ENCODE measurements around the gene DIO3.

DNA sequence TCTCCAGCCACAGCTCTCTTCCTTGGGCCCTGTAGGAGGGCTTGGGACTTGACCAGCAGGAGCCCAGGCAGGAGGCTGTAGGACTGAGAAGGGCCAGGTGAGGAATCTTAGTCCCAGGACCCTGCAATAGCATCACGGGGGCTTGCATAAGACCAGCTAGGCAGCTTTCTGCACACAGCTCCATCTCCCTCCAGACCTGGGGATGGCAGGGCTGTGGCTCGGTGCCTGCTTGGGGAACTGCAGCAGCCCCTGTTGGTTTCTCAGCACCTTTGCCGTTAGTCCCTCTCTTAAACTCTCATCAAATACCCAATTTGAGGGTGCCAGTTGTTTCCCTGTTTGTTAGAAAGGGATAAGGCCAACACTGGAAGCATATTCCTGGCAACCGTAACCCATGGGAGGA is 14.3 kb downstream of the DIO3 start:
- no peak for TF ChIP-seq CTCF (conservative IDR thresholded peaks at IDR 0.05; ENCODE audit: low read depth, low read length)
- TF ChIP-seq EZH2 (IDR thresholded peaks at IDR 0.05; ENCODE audit: low read length, unreplicated experiment): no peak
- no peak for TF ChIP-seq EZH2phosphoT487 (IDR thresholded peaks at IDR 0.05; ENCODE audit: borderline replicate concordance, low read length)
